ENCODE data around the gene ZBTB11.
"Not testable (repeated sequence)": the region's sequence is repeated elsewhere in the genome, so short reads cannot be mapped to it uniquely, and the experiment has no call there.

ZBTB11 gene

GRCh38 chr3:101676765-101677435 is at the start of gene ZBTB11:
ZBTB11 (minus strand) TSS chr3:101677132; CDS start chr3:101676914, 218 bp downstream.
- H3K9ac ChIP-seq (ENCODE audit: low read depth, low read length), result peak within 1 kb of the TSS; percentile 87
- H3K36me3 ChIP-seq (ENCODE audit: control insufficient read depth, insufficient read depth, low read length), result peaks cover 25% of the 10 kb centered on the region
- H3K9me3 ChIP-seq (ENCODE audit: control insufficient read depth, insufficient read depth, low read length), result no peaks in the 10 kb centered on the region
- H3K27me3 ChIP-seq (ENCODE audit: control insufficient read depth, insufficient read depth, low read length), result no peaks in the 10 kb centered on the region
- H3K4me3 ChIP-seq (ENCODE audit: low read depth, low read length), result peak within 1 kb of the TSS; percentile 96
- no peaks in the 10 kb centered on the region for H3K4me1 ChIP-seq (ENCODE audit: control insufficient read depth, insufficient read depth, low read length)

- H3K4me1 ChIP-seq (ENCODE audit: control insufficient read depth, insufficient read depth, low read length), result no peaks in the 10 kb centered on the region
- peak overlapping the region; percentile 72 for H3K4me3 ChIP-seq (ENCODE audit: low read depth, low read length)
- no peak overlapping the region for H3K9ac ChIP-seq (ENCODE audit: low read depth, low read length)
- H3K27me3 ChIP-seq (ENCODE audit: control insufficient read depth, insufficient read depth, low read length), result no peaks in the 10 kb centered on the region
- H3K36me3 ChIP-seq (ENCODE audit: control insufficient read depth, insufficient read depth, low read length), result no peaks in the 10 kb centered on the region
- no peaks in the 10 kb centered on the region for H3K9me3 ChIP-seq (ENCODE audit: control insufficient read depth, insufficient read depth, low read length)
Measured at GRCh38 chr3:101725890-101726275, 49.0 kb upstream of the ZBTB11 start.

- Histone ChIP-seq H3K4me3 (ENCODE audit: low read depth, low read length) (peak overlapping the region; percentile 72), H3K27me3 (ENCODE audit: control insufficient read depth, insufficient read depth, low read length) (no peaks in the 10 kb centered on the region), H3K9ac (ENCODE audit: low read depth, low read length) (peak overlapping the region; percentile 2), H3K4me1 (ENCODE audit: control insufficient read depth, insufficient read depth, low read length) (no peaks in the 10 kb centered on the region), H3K36me3 (ENCODE audit: control insufficient read depth, insufficient read depth, low read length) (no peaks in the 10 kb centered on the region), H3K9me3 (ENCODE audit: control insufficient read depth, insufficient read depth, low read length) (no peaks in the 10 kb centered on the region)
Measured at GRCh38 chr3:101725194-101725889, 48.4 kb upstream of the ZBTB11 start.

DNA sequence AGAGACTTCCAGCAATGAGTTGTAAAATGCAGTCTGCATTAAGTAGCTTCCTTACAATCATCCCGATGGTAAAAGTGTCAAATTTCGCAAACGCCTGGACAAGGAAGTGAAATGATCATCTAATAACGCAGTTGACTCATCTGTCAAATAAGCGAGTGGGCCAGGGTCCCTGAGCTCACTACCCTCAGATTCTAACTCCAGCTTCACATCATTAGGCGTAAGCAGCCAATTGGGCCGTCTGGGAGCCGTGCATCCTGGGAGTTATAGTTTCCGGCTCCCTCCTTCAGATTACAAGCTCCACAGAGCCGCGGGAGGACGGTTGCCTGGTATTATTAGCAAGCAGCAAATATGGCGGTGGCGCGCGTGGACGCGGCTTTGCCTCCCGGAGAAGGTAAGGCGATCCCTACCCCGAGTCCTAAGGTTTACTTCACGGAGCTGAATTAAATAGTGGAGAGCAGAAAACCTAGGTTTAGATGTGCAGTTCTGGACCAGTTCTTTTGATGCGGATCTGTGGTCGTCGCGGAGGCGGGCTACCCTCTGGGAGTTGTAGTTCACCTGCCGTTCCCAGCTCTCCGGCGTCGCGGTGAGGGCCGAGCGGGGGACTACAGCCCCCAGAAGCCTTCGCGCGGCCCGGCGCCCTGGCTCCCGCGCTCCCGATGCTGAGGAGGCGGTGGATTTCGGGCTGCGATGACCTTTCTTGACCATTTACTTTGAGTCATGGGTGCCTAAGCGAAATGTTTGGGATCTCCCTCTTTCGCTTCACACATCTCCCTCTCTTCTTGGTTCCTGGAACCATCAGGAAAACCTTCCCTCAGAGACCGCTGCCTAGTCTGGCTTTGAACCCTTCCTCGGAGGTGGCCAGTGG is 47.6 kb upstream of the ZBTB11 start, which contains the start of gene CEP97:
TSS of gene CEP97 (plus strand) at position 286 of the 865 bp plus-strand sequence. CDS start at position 349, 63 bp downstream.
- H3K36me3 ChIP-seq (ENCODE audit: control insufficient read depth, insufficient read depth, low read length), result no peaks in the 10 kb centered on the region
- H3K9ac ChIP-seq (ENCODE audit: low read depth, low read length), result peak within 1 kb of the TSS; percentile 26
- peak within 1 kb of the TSS; percentile 72 for H3K4me3 ChIP-seq (ENCODE audit: low read depth, low read length)
- no peaks in the 10 kb centered on the region for H3K9me3 ChIP-seq (ENCODE audit: control insufficient read depth, insufficient read depth, low read length)
- H3K4me1 ChIP-seq (ENCODE audit: control insufficient read depth, insufficient read depth, low read length), result no peaks in the 10 kb centered on the region
- no peaks in the 10 kb centered on the region for H3K27me3 ChIP-seq (ENCODE audit: control insufficient read depth, insufficient read depth, low read length)

- Histone ChIP-seq H3K27me3 (ENCODE audit: control insufficient read depth, insufficient read depth, low read length) (no peaks in the 10 kb centered on the region), H3K4me1 (ENCODE audit: control insufficient read depth, insufficient read depth, low read length) (no peaks in the 10 kb centered on the region), H3K4me3 (ENCODE audit: low read depth, low read length) (no peak overlapping the region), H3K9ac (ENCODE audit: low read depth, low read length) (no peak overlapping the region), H3K9me3 (ENCODE audit: control insufficient read depth, insufficient read depth, low read length) (no peaks in the 10 kb centered on the region), H3K36me3 (ENCODE audit: control insufficient read depth, insufficient read depth, low read length) (no peaks in the 10 kb centered on the region)
Measured at GRCh38 chr3:101722394-101723173, 45.7 kb upstream of the ZBTB11 start.

DNA sequence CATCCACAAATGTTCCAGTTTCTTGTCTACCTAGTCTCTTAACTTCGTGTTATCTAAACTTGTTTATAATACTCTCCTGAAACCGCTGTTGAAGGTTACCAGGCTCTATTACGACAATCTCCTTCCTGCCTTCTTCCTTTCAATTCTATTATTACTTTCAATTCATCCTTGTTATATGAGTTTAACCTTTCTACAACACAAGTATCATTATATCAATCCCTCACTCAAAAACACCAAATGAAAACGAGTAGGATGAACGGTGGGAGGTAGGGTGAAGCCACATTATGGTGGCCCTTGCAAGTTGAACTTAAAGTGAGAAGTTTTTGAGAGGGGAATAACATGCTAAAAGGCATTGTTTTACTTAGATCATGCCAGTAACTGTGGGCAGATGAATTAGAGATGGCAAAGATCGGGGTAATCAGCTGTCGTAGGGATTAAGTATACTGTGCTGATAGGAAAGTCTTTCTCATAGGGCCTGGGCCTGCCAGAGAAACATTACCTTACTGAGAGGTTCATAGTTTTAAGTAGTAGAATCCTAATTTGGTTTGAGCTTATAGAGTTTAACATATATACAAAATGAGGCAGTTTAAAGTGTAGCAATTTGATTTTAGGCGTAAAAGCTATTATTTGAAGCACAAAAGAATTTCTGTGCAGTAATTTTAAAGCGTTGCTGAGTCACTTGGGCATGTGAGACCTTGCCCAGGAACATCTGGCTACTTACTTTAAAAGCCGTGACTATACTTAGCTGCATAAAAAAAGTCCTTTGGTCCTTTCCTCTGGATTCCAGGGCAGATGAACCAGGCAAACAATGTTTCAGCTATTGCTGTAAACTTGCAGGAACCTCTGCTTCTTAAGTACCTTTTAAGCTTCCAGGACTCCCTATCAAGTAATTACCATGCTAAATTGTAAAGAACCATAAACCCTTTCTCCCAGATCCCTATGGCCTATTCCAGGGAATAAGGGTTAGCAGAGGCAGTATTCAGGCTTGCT is 44.2 kb upstream of the ZBTB11 start:
- Histone ChIP-seq H3K9me3 (ENCODE audit: control insufficient read depth, insufficient read depth, low read length) (no peaks in the 10 kb centered on the region), H3K4me3 (ENCODE audit: low read depth, low read length) (no peak overlapping the region), H3K27me3 (ENCODE audit: control insufficient read depth, insufficient read depth, low read length) (no peaks in the 10 kb centered on the region), H3K36me3 (ENCODE audit: control insufficient read depth, insufficient read depth, low read length) (no peaks in the 10 kb centered on the region), H3K9ac (ENCODE audit: low read depth, low read length) (no peak overlapping the region), H3K4me1 (ENCODE audit: control insufficient read depth, insufficient read depth, low read length) (no peaks in the 10 kb centered on the region)

- H3K4me1 ChIP-seq (ENCODE audit: control insufficient read depth, insufficient read depth, low read length), result no peaks in the 10 kb centered on the region
- no peaks in the 10 kb centered on the region for H3K9me3 ChIP-seq (ENCODE audit: control insufficient read depth, insufficient read depth, low read length)
- no peak overlapping the region for H3K4me3 ChIP-seq (ENCODE audit: low read depth, low read length)
- no peak overlapping the region for H3K9ac ChIP-seq (ENCODE audit: low read depth, low read length)
- H3K36me3 ChIP-seq (ENCODE audit: control insufficient read depth, insufficient read depth, low read length), result no peaks in the 10 kb centered on the region
- H3K27me3 ChIP-seq (ENCODE audit: control insufficient read depth, insufficient read depth, low read length), result no peaks in the 10 kb centered on the region
Measured at GRCh38 chr3:101719604-101720185, 42.8 kb upstream of the ZBTB11 start.

- Histone ChIP-seq H3K4me3 (ENCODE audit: low read depth, low read length) (no peak overlapping the region), H3K9me3 (ENCODE audit: control insufficient read depth, insufficient read depth, low read length) (no peaks in the 10 kb centered on the region), H3K9ac (ENCODE audit: low read depth, low read length) (no peak overlapping the region), H3K27me3 (ENCODE audit: control insufficient read depth, insufficient read depth, low read length) (no peaks in the 10 kb centered on the region), H3K4me1 (ENCODE audit: control insufficient read depth, insufficient read depth, low read length) (no peaks in the 10 kb centered on the region), H3K36me3 (ENCODE audit: control insufficient read depth, insufficient read depth, low read length) (no peaks in the 10 kb centered on the region)
Measured at GRCh38 chr3:101718455-101718854, 41.5 kb upstream of the ZBTB11 start.

DNA sequence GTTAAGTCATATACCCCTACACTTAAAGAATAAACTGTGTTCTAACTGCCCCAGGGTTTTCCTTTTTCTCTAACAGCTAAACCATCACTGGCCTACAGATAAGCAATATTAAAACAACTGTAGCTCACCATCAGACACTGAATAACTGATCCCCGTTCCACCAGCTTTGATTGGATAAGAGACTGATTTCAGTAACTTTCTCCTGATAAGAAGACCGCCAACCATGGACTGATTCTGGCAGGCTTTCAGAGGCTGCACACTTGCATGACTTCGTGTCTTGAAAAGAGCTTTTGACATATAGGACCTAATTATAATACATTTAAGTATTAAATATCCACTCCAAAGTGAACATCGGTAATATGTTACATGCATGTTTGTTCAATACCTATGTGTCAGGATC is 32.2 kb upstream of the ZBTB11 start:
- Histone ChIP-seq H3K4me1 (ENCODE audit: control insufficient read depth, insufficient read depth, low read length) (peaks cover 5% of the 10 kb centered on the region), H3K9me3 (ENCODE audit: control insufficient read depth, insufficient read depth, low read length) (peaks cover 10% of the 10 kb centered on the region), H3K36me3 (ENCODE audit: control insufficient read depth, insufficient read depth, low read length) (peaks cover 4% of the 10 kb centered on the region), H3K27me3 (ENCODE audit: control insufficient read depth, insufficient read depth, low read length) (no peaks in the 10 kb centered on the region), H3K9ac (ENCODE audit: low read depth, low read length) (no peak overlapping the region), H3K4me3 (ENCODE audit: low read depth, low read length) (no peak overlapping the region)

- H3K9ac ChIP-seq (ENCODE audit: low read depth, low read length); H3K9me3 ChIP-seq (ENCODE audit: control insufficient read depth, insufficient read depth, low read length); H3K36me3 ChIP-seq (ENCODE audit: control insufficient read depth, insufficient read depth, low read length); H3K27me3 ChIP-seq (ENCODE audit: control insufficient read depth, insufficient read depth, low read length); H3K4me3 ChIP-seq (ENCODE audit: low read depth, low read length): not testable (repeated sequence)
- peaks cover 10% of the 10 kb centered on the region for H3K4me1 ChIP-seq (ENCODE audit: control insufficient read depth, insufficient read depth, low read length)
Measured at GRCh38 chr3:101704639-101705038, 27.7 kb upstream of the ZBTB11 start.

All from iPS-15b (cell line).